Right atrium auricular region (tissue), 2 donors: ENCODE results near the gene SNN. TPM values are rescaled to one million over a fixed set of nuclear protein-coding genes. Genes with fewer than 3 reads are reported as not detected.

Source experiments
- DNase-seq: peaks from one replicate; pipeline ENCODE4 v3.0.0-alpha.2; 2019; ENCODE audit warnings: low spot score
- H3K27ac ChIP-seq, 2 donors: fragments of 200-600 bp; sonication (generic); 1 replicate in 1 of 2; 2 replicates in 1 of 2; pipeline ENCODE4 v1.5.1; 2016 to 2019
- H3K27me3 ChIP-seq, 2 donors: fragments of 200-600 bp; sonication (generic); one replicate each; pipeline versions ENCODE4 v1.5.1 to v1.6.0; 2017 to 2019
- H3K36me3 ChIP-seq: fragments of 200-600 bp; sonication (generic); one replicate; pipeline ENCODE4 v1.5.1; 2016
- H3K4me1 ChIP-seq, 2 donors: fragments of 200-600 bp; sonication (generic); one replicate each; pipeline versions ENCODE4 v1.5.1 to v1.6.0; 2017 to 2019
- H3K4me3 ChIP-seq, 2 donors: fragments of 200-600 bp; sonication (generic); 1 replicate in 1 of 2; 2 replicates in 1 of 2; pipeline ENCODE4 v1.5.1; 2017 to 2019; ENCODE audit warnings: mild to moderate bottlenecking in 1 of 2, moderate library complexity in 1 of 2
- H3K9me3 ChIP-seq, 2 donors: fragments of 200-600 bp; sonication (generic); one replicate each; pipeline ENCODE4 v1.5.1; 2019
- total RNA-seq, 2 donors: library from RNA; depleted of rRNA; stranded (reverse); fragments of >200 nt; gene quantifications; one replicate each; pipeline ENCODE4 v1.1.0, GENCODE V29; 2016
- TF ChIP-seq, protein P1 (sequence below), 2 donors: fragments of 200-600 bp; sonication (generic); IDR thresholded peaks; one replicate each; pipeline ENCODE4 v1.5.1; 2019; ENCODE audit warnings: antibody characterized with exemption in 2 of 2

SNN gene
- total RNA-seq, 2 donors from 2014 or later, result 18.9 to 20.0 TPM

DNA sequence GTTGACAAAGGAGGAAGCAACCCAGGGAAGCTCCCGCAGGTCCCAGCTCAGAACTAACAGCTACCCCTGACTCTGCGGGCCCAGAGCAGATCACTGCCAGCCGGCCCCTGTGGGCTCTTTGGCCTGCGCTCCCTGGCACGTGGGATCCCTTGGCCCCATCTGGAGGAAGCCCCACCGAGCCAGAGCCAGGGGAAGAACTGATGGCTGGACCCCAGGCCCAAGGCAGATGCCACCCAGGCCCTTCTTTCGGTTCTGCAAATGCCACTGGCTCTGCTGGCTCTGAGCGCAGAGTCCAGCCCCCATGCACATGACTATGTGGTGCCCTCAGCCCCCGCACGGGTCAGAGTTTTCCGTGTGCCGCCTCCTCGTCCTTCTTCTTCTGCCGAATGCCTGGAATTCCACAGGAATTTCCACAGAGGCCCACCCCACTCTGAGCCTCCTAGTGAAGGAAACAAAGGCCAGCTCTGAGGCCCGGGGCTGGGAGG is 35.8 kb upstream of the SNN start:
- Histone ChIP-seq H3K27me3 (no peaks in the 10 kb centered on the region), H3K36me3 (no peaks in the 10 kb centered on the region), H3K27ac (peak overlapping the region; percentile 20 to 73), H3K4me3 (no peak overlapping the region), H3K4me1 (peaks cover 0 to 16% of the 10 kb centered on the region in 2 donors), H3K9me3 (no peaks in the 10 kb centered on the region)
- TF ChIP-seq, protein P1, sequence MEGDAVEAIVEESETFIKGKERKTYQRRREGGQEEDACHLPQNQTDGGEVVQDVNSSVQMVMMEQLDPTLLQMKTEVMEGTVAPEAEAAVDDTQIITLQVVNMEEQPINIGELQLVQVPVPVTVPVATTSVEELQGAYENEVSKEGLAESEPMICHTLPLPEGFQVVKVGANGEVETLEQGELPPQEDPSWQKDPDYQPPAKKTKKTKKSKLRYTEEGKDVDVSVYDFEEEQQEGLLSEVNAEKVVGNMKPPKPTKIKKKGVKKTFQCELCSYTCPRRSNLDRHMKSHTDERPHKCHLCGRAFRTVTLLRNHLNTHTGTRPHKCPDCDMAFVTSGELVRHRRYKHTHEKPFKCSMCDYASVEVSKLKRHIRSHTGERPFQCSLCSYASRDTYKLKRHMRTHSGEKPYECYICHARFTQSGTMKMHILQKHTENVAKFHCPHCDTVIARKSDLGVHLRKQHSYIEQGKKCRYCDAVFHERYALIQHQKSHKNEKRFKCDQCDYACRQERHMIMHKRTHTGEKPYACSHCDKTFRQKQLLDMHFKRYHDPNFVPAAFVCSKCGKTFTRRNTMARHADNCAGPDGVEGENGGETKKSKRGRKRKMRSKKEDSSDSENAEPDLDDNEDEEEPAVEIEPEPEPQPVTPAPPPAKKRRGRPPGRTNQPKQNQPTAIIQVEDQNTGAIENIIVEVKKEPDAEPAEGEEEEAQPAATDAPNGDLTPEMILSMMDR (IDR thresholded peaks at IDR 0.05), result no peak
- peak; percentile 75 for DNase-seq

DNA sequence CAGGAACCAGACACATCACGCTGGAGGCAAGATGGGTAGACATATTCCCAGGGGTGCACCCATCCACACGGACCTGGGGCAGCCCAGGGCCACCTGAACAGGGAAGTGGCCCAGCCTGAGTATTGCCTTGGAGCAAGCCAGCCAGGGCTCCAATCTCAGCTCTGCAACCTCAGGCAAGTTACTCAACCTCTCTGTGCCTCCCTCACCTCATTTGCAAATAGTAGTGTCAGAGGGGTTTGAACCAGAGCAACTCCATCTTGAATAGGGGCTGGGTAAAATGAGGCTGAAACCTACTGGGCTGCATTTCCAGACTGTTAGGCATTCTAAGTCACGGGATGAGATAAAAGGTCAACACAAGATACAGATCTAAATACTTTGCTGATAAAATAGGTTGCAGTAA is 35.1 kb upstream of the SNN start:
- Histone ChIP-seq H3K9me3 (no peaks in the 10 kb centered on the region), H3K27ac (peak overlapping the region in 1 of 2 donors; percentile 73), H3K27me3 (no peaks in the 10 kb centered on the region), H3K4me3 (no peak overlapping the region), H3K36me3 (no peaks in the 10 kb centered on the region), H3K4me1 (peaks cover 0 to 16% of the 10 kb centered on the region in 2 donors)
- DNase-seq, result no peak
- TF ChIP-seq, protein P1 (IDR thresholded peaks at IDR 0.05), result no peak

DNA sequence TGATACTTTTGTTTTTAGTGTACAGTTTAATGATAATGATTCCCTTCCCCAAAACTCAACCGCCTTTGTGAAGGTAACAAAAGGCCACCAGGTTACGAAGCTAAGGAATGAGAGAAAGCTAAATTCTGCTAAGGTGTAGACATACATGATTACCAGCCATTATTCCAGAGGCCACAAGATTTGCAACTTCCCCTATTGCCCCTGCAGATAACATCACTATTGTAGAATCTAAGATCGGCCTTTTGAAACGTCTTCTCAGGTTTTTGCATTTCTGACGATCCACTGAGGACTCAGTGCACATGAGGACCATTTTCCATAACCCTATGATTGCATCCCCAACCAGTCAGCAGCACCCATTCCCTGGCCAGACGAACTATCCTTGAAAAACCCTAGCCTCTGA is 33.9 kb upstream of the SNN start:
- Histone ChIP-seq H3K36me3 (no peaks in the 10 kb centered on the region), H3K4me1 (peaks cover 0 to 16% of the 10 kb centered on the region in 2 donors), H3K27me3 (no peaks in the 10 kb centered on the region), H3K4me3 (no peak overlapping the region), H3K27ac (no peak overlapping the region), H3K9me3 (no peaks in the 10 kb centered on the region)
- TF ChIP-seq, protein P1 (IDR thresholded peaks at IDR 0.05), result no peak
- no peak for DNase-seq

DNA sequence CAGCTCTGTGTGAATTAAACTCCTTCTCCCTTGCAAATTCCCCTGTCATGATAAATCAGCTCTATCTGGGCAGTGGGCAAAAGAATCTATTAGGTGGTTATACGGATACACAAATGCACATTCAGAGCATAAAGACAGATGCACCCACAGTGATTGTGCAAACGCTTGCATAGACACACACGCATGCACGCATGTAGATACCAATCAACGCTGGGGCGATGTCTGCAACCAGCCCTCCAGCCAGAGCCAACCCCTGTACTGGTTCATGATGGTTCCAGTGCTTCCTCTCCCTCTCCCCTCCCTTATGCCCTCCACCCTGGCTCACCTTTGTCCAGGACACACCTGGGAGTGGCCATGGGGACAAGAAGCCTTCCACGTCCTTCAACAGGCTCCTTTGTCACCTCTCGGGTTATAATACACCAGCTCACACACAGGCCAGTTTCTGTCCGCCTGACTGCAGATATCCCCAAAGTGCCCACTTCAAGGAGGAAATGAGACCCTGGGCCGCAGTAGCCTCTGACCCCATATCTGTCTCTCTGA is 33.1 kb upstream of the SNN start:
- DNase-seq, result no peak
- Histone ChIP-seq H3K27ac (no peak overlapping the region), H3K9me3 (no peaks in the 10 kb centered on the region), H3K4me1 (peaks cover 0 to 21% of the 10 kb centered on the region in 2 donors), H3K27me3 (no peaks in the 10 kb centered on the region), H3K36me3 (no peaks in the 10 kb centered on the region), H3K4me3 (no peak overlapping the region)
- TF ChIP-seq, protein P1 (IDR thresholded peaks at IDR 0.05), result no peak

DNA sequence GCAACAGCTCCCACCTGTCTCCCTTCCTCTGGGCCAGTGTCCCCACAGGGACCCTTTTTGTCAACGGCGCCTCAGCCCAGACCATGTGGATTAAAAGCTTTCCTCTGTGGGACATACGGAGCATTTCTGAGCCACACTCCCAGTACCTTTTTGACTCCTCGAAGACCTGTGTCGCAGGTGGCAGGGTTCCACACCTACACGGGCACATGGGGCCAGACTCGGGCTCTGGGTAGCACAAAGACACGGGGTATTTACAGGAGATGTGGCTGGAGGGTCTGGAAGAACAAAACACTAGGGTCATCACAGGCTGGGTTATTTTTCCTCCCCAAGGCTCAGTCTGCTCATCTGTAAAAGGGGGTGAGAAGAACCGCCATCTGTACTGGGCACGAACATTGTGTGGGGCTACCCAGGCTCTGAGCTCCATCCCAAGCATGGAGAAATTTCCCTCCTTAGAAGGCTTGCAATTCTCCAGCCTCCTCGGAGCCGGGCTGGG is 32.5 kb upstream of the SNN start:
- Histone ChIP-seq H3K4me3 (no peak overlapping the region), H3K27me3 (no peaks in the 10 kb centered on the region), H3K9me3 (no peaks in the 10 kb centered on the region), H3K36me3 (no peaks in the 10 kb centered on the region), H3K27ac (no peak overlapping the region), H3K4me1 (peaks cover 0 to 24% of the 10 kb centered on the region in 2 donors)
- TF ChIP-seq, protein P1 (IDR thresholded peaks at IDR 0.05), result no peak
- no peak for DNase-seq
